GM18511 (cell line): Measurements from ENCODE around the gene ZNF638.
"Not testable (repeated sequence)": the region's sequence is repeated elsewhere in the genome, so short reads cannot be mapped to it uniquely, and the experiment has no call there.

Experiments
- ATAC-seq: cut with Tn5 transposase; IDR thresholded peaks from one replicate; pipeline ENCODE4 v1.9.1; 2021; ENCODE audit warnings: mild to moderate bottlenecking, moderate library complexity; ENCODE audit not compliant: unreplicated experiment

Gene ZNF638

GRCh38 chr2:71331581-71332434 is at the start of gene ZNF638:
ZNF638 (plus strand) TSS chr2:71331782; CDS start chr2:71348955, 17,173 bp downstream.
- peak; percentile 98 for ATAC-seq

GRCh38 chr2:71281950-71282349 is 49.6 kb upstream of the ZNF638 start:
- no peak for ATAC-seq

DNA sequence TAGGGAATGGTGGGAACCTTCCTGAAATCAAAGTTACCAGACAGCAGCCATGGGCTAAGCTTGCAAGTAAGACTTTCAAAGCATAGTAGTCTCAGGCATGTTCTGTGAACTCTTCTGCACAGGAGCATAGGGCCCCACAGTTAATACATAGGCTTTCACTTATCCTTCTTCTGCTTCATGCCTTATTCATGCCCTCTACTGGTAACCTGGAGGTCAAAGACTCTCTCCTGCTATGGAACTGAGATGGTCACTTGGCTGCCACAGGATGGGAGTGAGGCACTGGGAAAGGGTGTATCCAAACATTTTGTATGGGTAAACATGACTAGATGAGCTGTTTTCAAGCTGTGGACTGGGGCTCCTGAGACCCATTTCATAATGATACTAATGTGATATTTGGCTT is 49.1 kb upstream of the ZNF638 start:
- no peak for ATAC-seq

- no peak for ATAC-seq
Measured at GRCh38 chr2:71283131-71283530, 48.5 kb upstream of the ZNF638 start.

- no peak for ATAC-seq
Measured at GRCh38 chr2:71285706-71286105, 45.9 kb upstream of the ZNF638 start.

- ATAC-seq, result no peak
Measured at GRCh38 chr2:71291398-71291797, 40.2 kb upstream of the ZNF638 start.

GRCh38 chr2:71292159-71292558 is 39.4 kb upstream of the ZNF638 start:
- no peak for ATAC-seq

- no peak for ATAC-seq
Measured at GRCh38 chr2:71298914-71299313, 32.7 kb upstream of the ZNF638 start.

DNA sequence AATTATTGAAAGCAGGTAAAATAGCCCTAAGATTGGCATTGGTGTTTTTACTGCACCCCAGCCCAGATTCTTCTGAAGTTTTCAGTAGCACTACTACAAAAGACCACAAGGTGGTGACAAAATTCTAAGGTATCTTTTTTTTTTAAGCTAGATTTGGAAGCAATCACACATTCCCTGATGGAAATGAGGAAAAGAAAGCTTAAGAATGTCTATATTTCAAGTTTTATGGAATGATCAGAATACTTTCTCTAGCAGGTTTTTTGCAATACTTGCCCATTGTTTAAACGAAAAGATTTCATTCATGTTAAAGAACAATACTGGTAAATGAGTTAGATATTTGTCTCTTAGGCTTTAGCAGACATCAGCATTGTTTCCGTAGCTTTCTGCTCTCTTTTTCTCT is 32.1 kb upstream of the ZNF638 start:
- ATAC-seq, result no peak

GRCh38 chr2:71303849-71304248 is 27.7 kb upstream of the ZNF638 start:
- ATAC-seq, result no peak

DNA sequence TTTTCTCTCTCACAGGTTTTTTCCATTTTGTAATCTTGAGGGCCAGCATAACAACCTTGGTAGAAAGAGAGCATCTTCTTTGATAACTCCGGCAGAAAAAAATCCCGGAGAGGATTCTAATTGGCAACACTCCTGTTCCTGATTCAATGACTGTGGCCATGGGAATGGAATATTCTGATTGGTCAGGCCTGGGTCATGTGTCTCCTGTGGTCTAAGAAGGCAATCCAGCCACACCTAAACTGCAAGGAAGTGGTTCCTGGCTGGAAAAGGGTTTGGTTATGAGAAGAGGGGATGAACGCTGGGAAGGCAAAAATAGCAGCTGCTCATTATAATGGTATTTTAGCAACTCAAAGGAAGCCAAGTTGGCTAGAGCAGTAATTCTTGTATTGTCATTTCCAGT is 24.8 kb upstream of the ZNF638 start:
- no peak for ATAC-seq

DNA sequence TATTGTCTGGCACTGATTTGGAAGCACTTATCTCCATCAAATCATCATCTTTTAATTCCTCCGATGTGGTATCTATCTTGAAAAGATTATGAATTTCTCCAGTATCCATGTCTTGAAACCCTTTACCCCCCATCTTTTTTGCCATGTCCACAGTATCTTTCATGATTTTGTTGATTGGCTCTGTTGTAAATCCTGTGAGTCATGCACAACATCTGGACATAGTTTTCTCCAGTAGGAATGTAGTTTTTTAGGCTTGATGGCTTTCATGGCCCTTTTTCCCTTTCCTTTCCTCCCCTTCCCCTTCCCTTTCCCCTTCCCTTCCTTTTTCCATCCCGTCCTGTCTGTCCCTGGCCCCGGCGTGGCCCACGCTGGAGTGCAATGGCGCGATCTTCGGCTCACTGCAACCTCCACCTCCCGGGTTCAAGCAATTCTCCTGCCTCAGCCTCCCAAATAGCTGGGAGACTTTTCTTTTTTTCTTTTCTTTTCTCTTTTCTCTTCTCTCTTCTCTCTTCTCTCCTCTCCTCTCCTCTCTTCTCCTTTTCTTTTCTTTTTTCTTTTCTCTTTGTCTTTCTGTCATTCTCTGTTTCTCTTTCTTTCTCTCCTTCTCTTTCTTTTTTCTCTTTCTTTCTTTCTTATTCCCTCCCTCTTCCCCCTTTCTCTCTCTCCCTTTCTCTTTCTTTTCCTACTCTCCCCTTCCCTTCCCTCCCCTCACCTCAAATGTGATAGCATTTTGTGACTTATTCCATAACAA is 18.4 kb upstream of the ZNF638 start:
- ATAC-seq, result no peak

- no peak for ATAC-seq
Measured at GRCh38 chr2:71317060-71317459, 14.5 kb upstream of the ZNF638 start.

GRCh38 chr2:71317900-71318299 is 13.7 kb upstream of the ZNF638 start:
- not testable (repeated sequence) for ATAC-seq

- ATAC-seq, result no peak
Measured at GRCh38 chr2:71323386-71323785, 8.2 kb upstream of the ZNF638 start.

- no peak for ATAC-seq
Measured at GRCh38 chr2:71326968-71327367, 4.6 kb upstream of the ZNF638 start.

DNA sequence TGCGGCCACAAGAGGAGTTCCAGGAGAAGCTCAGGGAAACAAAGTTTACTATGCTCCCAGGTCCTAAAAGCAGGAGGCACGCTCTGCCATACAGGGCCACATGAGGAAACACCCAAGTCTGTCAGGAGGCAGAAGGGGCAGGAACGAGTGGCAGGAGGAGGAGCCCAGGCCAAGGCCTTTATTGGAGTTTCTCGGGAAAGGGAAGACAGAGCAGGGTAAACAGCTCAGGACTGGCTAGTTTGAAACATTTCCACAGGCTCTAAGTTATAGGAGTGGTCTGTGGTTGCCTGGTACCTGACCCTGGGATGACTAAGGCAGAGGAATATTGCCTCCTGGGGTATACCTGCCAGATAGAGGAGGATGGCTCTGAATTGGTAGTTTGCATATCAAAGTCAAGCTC is 3.7 kb upstream of the ZNF638 start:
- no peak for ATAC-seq

DNA sequence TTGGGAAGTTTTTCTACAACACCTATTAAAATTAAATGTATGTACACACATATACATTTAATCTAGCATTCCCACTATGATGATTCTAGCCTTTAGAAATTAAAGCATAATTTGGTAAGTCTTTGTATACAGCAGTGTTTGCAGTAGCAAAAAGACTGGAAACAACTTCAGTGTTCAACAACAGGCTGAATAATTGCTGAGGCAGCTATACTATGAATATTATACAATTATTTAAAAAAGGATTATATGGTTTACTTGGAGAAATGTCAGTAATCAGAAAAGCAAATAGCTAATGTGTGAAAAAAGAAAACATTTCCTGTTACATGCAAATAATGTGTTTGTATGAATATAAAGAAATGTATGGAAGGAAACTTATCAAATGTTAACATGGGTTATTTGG is 1.4 kb upstream of the ZNF638 start:
- no peak for ATAC-seq

DNA sequence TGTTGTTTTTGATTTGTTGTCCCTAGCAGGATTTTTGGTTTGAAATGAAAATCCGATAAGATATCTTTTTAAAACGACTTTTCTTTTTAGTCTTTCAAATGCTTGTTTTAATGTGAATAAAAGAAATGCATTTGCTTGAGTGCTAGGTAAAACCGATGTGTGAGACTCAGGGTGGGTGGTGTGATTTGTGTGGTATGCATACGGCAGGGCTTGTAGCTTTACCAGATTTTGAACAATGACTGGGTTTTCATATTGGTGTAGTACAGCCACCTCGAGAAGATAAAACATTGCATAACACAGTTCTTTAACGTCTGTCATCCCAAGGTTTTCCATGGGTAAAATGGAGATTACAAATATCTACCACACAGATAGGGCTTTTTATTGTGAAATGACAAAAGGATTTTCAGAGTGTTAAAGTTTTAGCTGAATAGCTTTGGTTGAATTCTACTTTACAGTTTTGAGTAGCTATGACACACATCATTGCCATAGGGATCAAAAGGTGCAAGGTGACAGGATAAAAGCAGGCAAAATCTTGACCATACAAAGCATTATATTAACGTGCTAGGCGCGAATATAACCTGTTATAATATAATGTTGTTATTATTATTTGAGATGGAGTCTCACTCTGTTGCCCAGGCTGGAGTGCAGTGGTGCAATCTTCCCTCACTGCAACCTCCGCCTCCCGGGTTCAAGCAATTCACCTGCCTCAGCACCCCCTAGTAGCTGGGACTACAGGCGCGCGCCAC is 824 bp upstream of the ZNF638 start:
- no peak for ATAC-seq

DNA sequence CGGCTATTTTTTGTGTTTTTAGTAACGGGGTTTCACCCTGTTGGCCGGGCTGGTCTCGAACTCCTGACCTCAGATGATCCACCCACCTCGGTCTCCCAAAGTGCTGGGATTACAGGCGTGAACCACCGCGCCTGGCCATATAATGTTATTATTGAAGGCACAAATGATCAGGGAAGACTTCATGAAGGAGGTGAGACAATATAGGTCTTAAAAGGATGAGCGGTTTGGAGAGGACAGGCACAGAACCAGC is 326 bp upstream of the ZNF638 start:
- peak; percentile 3 for ATAC-seq

- no peak for ATAC-seq
Measured at GRCh38 chr2:71332435-71332796, 834 bp downstream of the ZNF638 start.

DNA sequence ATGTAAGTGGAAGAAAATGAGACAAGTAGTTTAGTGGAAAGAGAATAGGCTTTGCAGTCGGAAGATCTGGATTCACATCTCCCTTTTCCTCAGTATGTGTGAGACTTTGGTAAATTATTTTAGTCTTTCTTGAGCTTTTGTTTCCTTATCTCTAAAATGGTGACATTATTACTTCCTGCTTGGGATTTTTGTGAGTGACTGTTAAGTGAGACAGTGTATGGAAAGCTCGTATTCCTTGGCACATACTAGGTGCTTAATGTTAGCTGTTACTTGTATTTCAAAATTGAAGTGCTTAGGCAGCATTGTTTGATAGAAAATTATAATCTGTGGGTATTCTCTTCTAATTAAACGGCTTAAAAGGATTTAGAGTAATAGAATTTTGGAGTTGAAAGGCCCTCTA is 2.0 kb downstream of the ZNF638 start:
- no peak for ATAC-seq
